HepG2 (cell line): ENCODE measurements around the gene TTC23. TPM values are rescaled to one million over a fixed set of nuclear protein-coding genes. Genes with fewer than 3 reads are reported as not detected.

ENCODE experiments used
- ATAC-seq: fragments of 200-7000 bp; cut with Tn5 transposase; 3 replicates; pipeline ENCODE4 v1.9.1; 2020; ENCODE audit warnings: mild to moderate bottlenecking, moderate library complexity
- BruUV-seq: library from RNA; stranded (reverse); fragments of 400-500 nt; replicated peaks from 2 replicates; lab custom pipeline; 2021; lab: Mats Ljungman, UMichigan
- CTCF ChIA-PET: fragments of 300-600 bp; formaldehyde crosslinking; extraction: SDS; loops from one replicate; lab custom pipeline; 2021; ENCODE audit warnings: low total read pairs, inconsistent platforms, low intra/inter-chr PET ratio; lab: Yijun Ruan, JAX
- POLR2A ChIA-PET: fragments of 350-600 bp; sonication (Branson Sonifier 250); formaldehyde crosslinking; loops from one replicate; lab custom pipeline; 2020; ENCODE audit warnings: antibody characterized with exemption, inconsistent platforms; lab: Yijun Ruan, JAX
- DNase-seq: peaks from one replicate; pipeline ENCODE4 v3.0.0-alpha.2; 2015; ENCODE audit warnings: low spot score
- FAIRE-seq: peaks from 3 replicates; lab custom pipeline; 2011; peaks lifted over from hg19 to GRCh38; lab: Jason Lieb, UNC
- H2AFZ ChIP-seq: one replicate; pipeline ENCODE4 v1.6.1; 2011; ENCODE audit warnings: low read length, inconsistent platforms
- H3K27ac ChIP-seq: fragments of 300-600 bp; 3 replicates; pipeline ENCODE4 v1.8.0; 2011; ENCODE audit warnings: mixed run types, mild to moderate bottlenecking, mixed read lengths, low read length, inconsistent platforms; ENCODE audit not compliant: insufficient read depth; ENCODE audit errors: extremely low read length
- H3K27me3 ChIP-seq, 2 experiments: fragments of 200-600 bp in 1 of 2; 2 replicates in 1 of 2; 3 replicates in 1 of 2; pipeline versions ENCODE4 v1.6.0 to v1.8.0; 2011; ENCODE audit warnings: low read length in 2 of 2, mild to moderate bottlenecking in 2 of 2, moderate library complexity in 2 of 2, inconsistent platforms in 1 of 2; ENCODE audit not compliant: insufficient read depth in 2 of 2, control insufficient read depth in 1 of 2
- H3K36me3 ChIP-seq, 2 experiments: fragments of 200-600 bp in 1 of 2; replicated peaks in 1 of 2; 2 replicates in 1 of 2; 3 replicates in 1 of 2; pipeline versions ENCODE4 v1.5.1 to v1.8.0; 2011; ENCODE audit warnings: low read length in 2 of 2, inconsistent platforms in 1 of 2; ENCODE audit not compliant: insufficient read depth in 2 of 2, control insufficient read depth in 1 of 2
- H3K4me1 ChIP-seq: 2 replicates; pipeline ENCODE4 v1.5.1; 2012; ENCODE audit warnings: low read length, inconsistent platforms; ENCODE audit not compliant: insufficient read depth
- H3K4me2 ChIP-seq: 2 replicates; pipeline ENCODE4 v1.6.0; 2011; ENCODE audit warnings: low read depth, low read length, inconsistent platforms
- H3K4me3 ChIP-seq, 3 experiments: fragments of 200-600 bp in 1 of 3; sonication (generic), shearing (Covaris generic) in 1 of 3; replicated peaks in 1 of 3; 2 replicates each; pipeline ENCODE4 v1.5.1; 2011 to 2016; ENCODE audit warnings: low read length in 3 of 3, inconsistent platforms in 2 of 3, low read depth in 2 of 3, mild to moderate bottlenecking in 2 of 3, control low read depth in 1 of 3, mixed read lengths in 1 of 3; ENCODE audit not compliant: insufficient read depth in 1 of 3
- H3K79me2 ChIP-seq: one replicate; pipeline ENCODE4 v1.6.1; 2011; ENCODE audit warnings: low read length, inconsistent platforms; ENCODE audit not compliant: insufficient read depth
- H3K9ac ChIP-seq: 2 replicates; pipeline ENCODE4 v1.6.0; 2011; ENCODE audit warnings: mild to moderate bottlenecking, low read depth, low read length, inconsistent platforms; ENCODE audit not compliant: insufficient read depth
- H3K9me3 ChIP-seq: 2 replicates; pipeline ENCODE4 v1.5.1; 2012; ENCODE audit warnings: mild to moderate bottlenecking, low read length
- H4K20me1 ChIP-seq: 2 replicates; pipeline ENCODE4 v1.6.0; 2011; ENCODE audit warnings: inconsistent platforms, mild to moderate bottlenecking, low read length, moderate library complexity; ENCODE audit not compliant: insufficient read depth
- CHD4 ChIP-seq: fragments of 200-600 bp; sonication (generic); IDR thresholded peaks from 2 replicates; pipeline ENCODE4 v1.7.0; 2017; ENCODE audit warnings: mild to moderate bottlenecking, low read length, borderline replicate concordance
- CREB1 ChIP-seq, 2 experiments: fragments of 450-650 bp in 1 of 2; IDR thresholded peaks; 2 replicates each; pipeline ENCODE4 v1.6.1; 2016 to 2017; ENCODE audit warnings: control low read depth in 1 of 2, mild to moderate bottlenecking in 1 of 2, missing compliant biosample characterization in 1 of 2, missing genetic modification characterization in 1 of 2
- DPF2 ChIP-seq: sonication (generic); formaldehyde crosslinking; IDR thresholded peaks from 2 replicates; pipeline ENCODE4 v1.4.0; 2020; ENCODE audit warnings: mild to moderate bottlenecking, low read depth, missing genetic modification reagents, borderline replicate concordance
- ETV5 ChIP-seq: IDR thresholded peaks from 2 replicates; pipeline ENCODE4 v1.6.1; 2018; ENCODE audit warnings: missing biosample characterization, missing genetic modification reagents, inconsistent platforms, borderline replicate concordance
- KDM2A ChIP-seq: sonication (generic); formaldehyde crosslinking; IDR thresholded peaks from 2 replicates; pipeline ENCODE4 v1.4.0; 2020; ENCODE audit warnings: low read depth, missing genetic modification reagents, borderline replicate concordance
- SMARCC2 ChIP-seq: fragments of 450-650 bp; IDR thresholded peaks from 2 replicates; pipeline ENCODE4 v1.6.1; 2017; ENCODE audit warnings: antibody characterized with exemption, mild to moderate bottlenecking
- SMC3 ChIP-seq: IDR thresholded peaks from 2 replicates; pipeline ENCODE4 v1.6.1; 2011; ENCODE audit warnings: low read length, improper control_type of control experiment
- ZNF274 ChIP-seq: sonication (generic); formaldehyde crosslinking; IDR thresholded peaks from 2 replicates; pipeline ENCODE4 v1.5.1; 2020; ENCODE audit warnings: mild to moderate bottlenecking, missing genetic modification reagents
- ZNF343 ChIP-seq: sonication (generic); formaldehyde crosslinking; IDR thresholded peaks from 2 replicates; pipeline ENCODE4 v1.4.0; 2020; ENCODE audit warnings: mild to moderate bottlenecking, missing genetic modification reagents
- ZNF777 ChIP-seq: sonication (generic); formaldehyde crosslinking; IDR thresholded peaks from 2 replicates; pipeline ENCODE4 v1.4.0; 2020; ENCODE audit warnings: missing genetic modification reagents
- ZSCAN30 ChIP-seq: sonication (generic); formaldehyde crosslinking; IDR thresholded peaks from 2 replicates; pipeline ENCODE4 v1.5.0; 2020; ENCODE audit warnings: mild to moderate bottlenecking, missing genetic modification reagents
- ZXDC ChIP-seq: sonication (generic); formaldehyde crosslinking; IDR thresholded peaks from 2 replicates; pipeline ENCODE4 v1.5.0; 2020; ENCODE audit warnings: mild to moderate bottlenecking, missing genetic modification reagents
- WGBS: methylation state at CpG from one replicate; pipeline ENCODE4 v1.1.6; 2017; ENCODE audit warnings: low lambda C conversion rate; 5-methylcytosine and 5-hydroxymethylcytosine counted together
- in situ Hi-C: cut with HindIII; loops from 2 replicates; pipeline ENCODE4 v1.10.0; 2017; ENCODE audit warnings: low pct_unique_long_range_greater_than_20kb; ENCODE audit not compliant: extremely low pct_ligation_motif_present
- intact Hi-C: fragments of 100-400 bp; cut with micrococcal nuclease; formaldehyde crosslinking; loops from one replicate; pipeline ENCODE4 v1.10.0; 2022; ENCODE audit not compliant: unreplicated experiment
- polyA plus RNA-seq, 8 experiments: library from polyadenylated mRNA; depleted of rRNA in 3 of 8; stranded (reverse) in 7 of 8; unstranded in 1 of 8; fragments of >200 nt; fragmentation: Illumina TruSeq in 4 of 8; extraction: Trizol in 4 of 8; gene quantifications; 2 replicates each; pipeline versions ENCODE4 v1.2.1 to v1.2.3, GENCODE V29; 2011 to 2016; ENCODE audit warnings: low read depth in 4 of 8, missing spikeins in 1 of 8, mixed read lengths in 1 of 8; ENCODE audit not compliant: insufficient read depth in 1 of 8
- total RNA-seq, 5 experiments: library from RNA; depleted of rRNA; stranded (reverse); fragments of >200 nt; fragmentation: Illumina TruSeq; extraction: Trizol; gene quantifications; 2 replicates each; pipeline ENCODE4 v1.2.3, GENCODE V29; 2016; ENCODE audit warnings: low read depth in 1 of 5
- TF ChIP-seq, protein P1 (sequence below): sonication (generic); formaldehyde crosslinking; IDR thresholded peaks from 2 replicates; pipeline ENCODE4 v1.5.0; 2020; ENCODE audit warnings: missing genetic modification reagents
- TF ChIP-seq, protein P2 (sequence below): sonication (generic); formaldehyde crosslinking; IDR thresholded peaks from 2 replicates; pipeline ENCODE4 v1.5.0; 2020; ENCODE audit warnings: missing genetic modification reagents, mild to moderate bottlenecking, borderline replicate concordance
- TF ChIP-seq, protein P3 (sequence below): IDR thresholded peaks from 2 replicates; pipeline ENCODE4 v1.6.1; 2016
- TF ChIP-seq, protein P4 (sequence below): IDR thresholded peaks from 2 replicates; pipeline ENCODE4 v1.6.1; 2012; ENCODE audit warnings: low read length, improper control_type of control experiment

TTC23 gene
- total and polyA plus RNA-seq, 2 of the 13 experiments (the other 11 are each of a cell fraction or from before 2014, with no cell fraction given), result 1.6 to 11.7 TPM

DNA sequence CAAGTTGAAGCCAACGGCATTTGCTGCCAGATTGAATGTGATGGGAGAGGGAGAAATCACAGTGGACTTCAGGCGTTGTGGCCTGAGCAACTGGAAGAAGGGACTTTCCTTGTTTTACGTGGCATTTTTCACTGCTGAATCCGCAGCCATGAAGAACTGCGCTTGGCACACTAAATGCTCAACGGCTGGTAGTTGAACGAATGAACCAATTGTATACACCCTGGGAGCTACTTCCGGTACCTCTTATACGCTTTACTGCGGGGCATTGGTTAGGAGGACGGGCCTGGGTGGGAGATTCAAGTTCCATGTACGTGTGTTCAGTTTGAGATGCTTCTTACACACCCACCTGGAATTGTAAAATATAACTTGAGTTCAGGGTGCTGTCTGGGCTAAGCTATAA, 139.3 kb downstream of the TTC23 start (continued):
- TF ChIP-seq, protein P1, sequence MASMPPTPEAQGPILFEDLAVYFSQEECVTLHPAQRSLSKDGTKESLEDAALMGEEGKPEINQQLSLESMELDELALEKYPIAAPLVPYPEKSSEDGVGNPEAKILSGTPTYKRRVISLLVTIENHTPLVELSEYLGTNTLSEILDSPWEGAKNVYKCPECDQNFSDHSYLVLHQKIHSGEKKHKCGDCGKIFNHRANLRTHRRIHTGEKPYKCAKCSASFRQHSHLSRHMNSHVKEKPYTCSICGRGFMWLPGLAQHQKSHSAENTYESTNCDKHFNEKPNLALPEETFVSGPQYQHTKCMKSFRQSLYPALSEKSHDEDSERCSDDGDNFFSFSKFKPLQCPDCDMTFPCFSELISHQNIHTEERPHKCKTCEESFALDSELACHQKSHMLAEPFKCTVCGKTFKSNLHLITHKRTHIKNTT (CRISPR knock-in tag), result no peak
- TF ChIP-seq CHD4, result no peak
- TF ChIP-seq SMC3, result no peak
- no peak for TF ChIP-seq CREB1 (IDR thresholded peaks at IDR 0.05)
- no peak for TF ChIP-seq CREB1 (CRISPR knock-in tag; IDR thresholded peaks at IDR 0.05)
- TF ChIP-seq, protein P2, sequence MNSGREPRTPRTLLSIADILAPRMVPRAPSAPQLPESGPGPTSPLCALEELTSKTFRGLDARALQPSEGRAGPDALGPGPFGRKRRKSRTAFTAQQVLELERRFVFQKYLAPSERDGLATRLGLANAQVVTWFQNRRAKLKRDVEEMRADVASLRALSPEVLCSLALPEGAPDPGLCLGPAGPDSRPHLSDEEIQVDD (CRISPR knock-in tag), result no peak
- no peak for TF ChIP-seq KDM2A (CRISPR knock-in tag)

- BruUV-seq, result no TSS peak
- Histone ChIP-seq H3K4me3 (no peak overlapping the region), H3K9me3 (no peaks in the 10 kb centered on the region), H3K36me3 (no peaks in the 10 kb centered on the region), H3K9ac (no peak overlapping the region), H4K20me1 (no peaks in the 10 kb centered on the region), H2AFZ (no peak overlapping the region), H3K4me1 (peaks cover 33% of the 10 kb centered on the region), H3K27ac (no peak overlapping the region), H3K79me2 (no peaks in the 10 kb centered on the region), H3K4me2 (no peak overlapping the region), H3K27me3 (no peaks in the 10 kb centered on the region)
- no peak for FAIRE-seq
- CTCF ChIA-PET, result no interaction called here
- POLR2A ChIA-PET, result no interaction called here
- in situ Hi-C loops (no loop called here), intact Hi-C loops (no loop called here)
- DNase-seq, result no peak
- 94% methylated on average over 10 of the region's 10 CpGs for WGBS
- TF ChIP-seq SMARCC2 (no peak), ZSCAN30 (CRISPR knock-in tag) (no peak), ZNF274 (CRISPR knock-in tag) (no peak), ZNF343 (CRISPR knock-in tag) (no peak), ZNF777 (CRISPR knock-in tag) (no peak), ETV5 (CRISPR knock-in tag) (no peak), DPF2 (CRISPR knock-in tag) (no peak), ZXDC (CRISPR knock-in tag) (no peak)
- TF ChIP-seq, protein P3, sequence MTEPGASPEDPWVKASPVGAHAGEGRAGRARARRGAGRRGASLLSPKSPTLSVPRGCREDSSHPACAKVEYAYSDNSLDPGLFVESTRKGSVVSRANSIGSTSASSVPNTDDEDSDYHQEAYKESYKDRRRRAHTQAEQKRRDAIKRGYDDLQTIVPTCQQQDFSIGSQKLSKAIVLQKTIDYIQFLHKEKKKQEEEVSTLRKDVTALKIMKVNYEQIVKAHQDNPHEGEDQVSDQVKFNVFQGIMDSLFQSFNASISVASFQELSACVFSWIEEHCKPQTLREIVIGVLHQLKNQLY (CRISPR knock-in tag), result no peak
- TF ChIP-seq, protein P4, sequence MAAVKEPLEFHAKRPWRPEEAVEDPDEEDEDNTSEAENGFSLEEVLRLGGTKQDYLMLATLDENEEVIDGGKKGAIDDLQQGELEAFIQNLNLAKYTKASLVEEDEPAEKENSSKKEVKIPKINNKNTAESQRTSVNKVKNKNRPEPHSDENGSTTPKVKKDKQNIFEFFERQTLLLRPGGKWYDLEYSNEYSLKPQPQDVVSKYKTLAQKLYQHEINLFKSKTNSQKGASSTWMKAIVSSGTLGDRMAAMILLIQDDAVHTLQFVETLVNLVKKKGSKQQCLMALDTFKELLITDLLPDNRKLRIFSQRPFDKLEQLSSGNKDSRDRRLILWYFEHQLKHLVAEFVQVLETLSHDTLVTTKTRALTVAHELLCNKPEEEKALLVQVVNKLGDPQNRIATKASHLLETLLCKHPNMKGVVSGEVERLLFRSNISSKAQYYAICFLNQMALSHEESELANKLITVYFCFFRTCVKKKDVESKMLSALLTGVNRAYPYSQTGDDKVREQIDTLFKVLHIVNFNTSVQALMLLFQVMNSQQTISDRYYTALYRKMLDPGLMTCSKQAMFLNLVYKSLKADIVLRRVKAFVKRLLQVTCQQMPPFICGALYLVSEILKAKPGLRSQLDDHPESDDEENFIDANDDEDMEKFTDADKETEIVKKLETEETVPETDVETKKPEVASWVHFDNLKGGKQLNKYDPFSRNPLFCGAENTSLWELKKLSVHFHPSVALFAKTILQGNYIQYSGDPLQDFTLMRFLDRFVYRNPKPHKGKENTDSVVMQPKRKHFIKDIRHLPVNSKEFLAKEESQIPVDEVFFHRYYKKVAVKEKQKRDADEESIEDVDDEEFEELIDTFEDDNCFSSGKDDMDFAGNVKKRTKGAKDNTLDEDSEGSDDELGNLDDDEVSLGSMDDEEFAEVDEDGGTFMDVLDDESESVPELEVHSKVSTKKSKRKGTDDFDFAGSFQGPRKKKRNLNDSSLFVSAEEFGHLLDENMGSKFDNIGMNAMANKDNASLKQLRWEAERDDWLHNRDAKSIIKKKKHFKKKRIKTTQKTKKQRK, result no peak
- ATAC-seq, result no peak
These were observed 139.8 kb downstream of the TTC23 start for GRCh38 chr15:99109555-99110021.
